ENCODE measurements around the gene COA3.
A peak's percentile ranks its signal among the peaks of the same experiment; 100 is the strongest.

The COA3 gene

DNA sequence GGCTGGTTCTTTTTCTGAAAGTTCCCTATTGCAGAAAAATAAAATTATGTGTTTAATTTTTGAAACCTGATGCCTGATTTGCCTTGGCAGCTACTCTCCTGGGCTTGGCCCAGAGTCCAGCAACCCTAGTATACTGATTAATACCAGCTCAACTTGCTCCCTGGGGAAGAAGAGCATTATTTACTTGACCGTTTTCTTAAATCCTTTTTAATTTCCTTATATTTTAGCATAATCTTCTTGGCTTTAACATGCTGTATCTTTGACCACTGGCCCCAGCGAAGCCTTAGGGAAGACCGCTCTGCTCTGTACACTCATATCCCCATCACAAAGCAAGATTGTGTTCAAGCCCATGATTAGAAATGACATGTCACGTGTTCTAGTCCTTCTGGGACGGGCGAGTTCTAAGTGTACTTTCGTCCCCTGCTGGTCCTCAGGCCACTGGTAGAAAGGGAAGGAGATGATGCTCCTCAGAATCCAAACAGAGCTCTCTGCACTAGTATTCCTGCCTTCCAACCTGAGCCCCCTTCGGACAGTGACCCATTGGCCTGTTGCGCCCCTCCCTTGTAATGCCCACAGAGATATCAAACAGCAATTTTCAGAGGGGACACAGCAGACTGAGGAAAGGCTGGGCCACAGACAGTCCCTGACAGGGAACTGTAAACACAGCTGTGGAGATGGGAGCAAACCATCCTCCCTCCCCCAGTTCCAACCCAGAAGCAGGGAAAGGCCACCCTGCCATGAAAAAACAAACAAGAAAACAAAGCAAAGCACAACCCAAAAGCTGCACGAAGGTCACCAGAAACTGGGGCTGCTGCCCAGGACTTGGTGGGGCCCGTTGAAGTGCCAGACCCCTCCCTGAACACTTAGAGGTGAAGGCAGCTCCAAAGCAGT, 49.4 kb downstream of the COA3 start:
- DNase-seq: peak in 1 of 2 experiments; percentile 11

DNA sequence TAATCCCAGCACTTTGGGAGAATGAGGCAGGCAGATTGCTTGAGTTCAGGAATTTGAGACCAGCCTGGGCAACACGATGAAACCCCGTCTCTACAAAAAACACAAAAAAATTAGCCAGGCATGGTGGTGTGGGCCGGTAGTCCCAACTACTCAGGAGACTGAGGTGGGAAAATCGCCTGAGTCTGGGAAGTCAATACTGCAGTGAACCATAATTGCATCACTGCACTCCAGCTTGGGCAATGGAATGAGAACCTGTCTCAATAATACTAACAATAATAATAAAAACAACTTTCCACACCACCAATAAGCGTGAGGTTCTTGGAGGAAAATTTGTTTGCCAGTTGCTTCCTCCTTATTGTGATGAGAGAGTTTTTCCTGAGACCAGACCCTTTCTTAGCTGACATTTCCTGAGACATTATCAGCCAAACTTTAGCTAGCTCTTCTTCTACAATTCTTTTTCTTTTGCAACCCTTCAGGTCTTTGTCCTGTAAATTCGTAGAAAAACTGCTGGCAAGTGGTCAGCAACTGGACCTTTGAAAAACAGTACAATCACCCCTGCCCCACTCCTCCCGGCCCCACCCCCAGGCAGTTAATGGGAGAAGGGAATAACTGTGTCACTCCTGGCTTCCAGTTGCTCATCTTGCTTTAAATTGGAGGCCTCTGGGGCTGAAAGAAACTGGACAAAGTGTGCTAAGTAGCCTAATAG, 50.1 kb downstream of the COA3 start:
- DNase-seq: no peak
